HG03064 (cell line): ENCODE measurements around the gene FBLN2.

Experiments
- ATAC-seq: cut with Tn5 transposase; IDR thresholded peaks from one replicate; pipeline ENCODE4 v1.9.1; 2021; ENCODE audit warnings: low read depth; ENCODE audit not compliant: unreplicated experiment

FBLN2 gene

GRCh38 chr3:13575459-13576061, 26.6 kb downstream of the FBLN2 start:
- no peak for ATAC-seq

DNA sequence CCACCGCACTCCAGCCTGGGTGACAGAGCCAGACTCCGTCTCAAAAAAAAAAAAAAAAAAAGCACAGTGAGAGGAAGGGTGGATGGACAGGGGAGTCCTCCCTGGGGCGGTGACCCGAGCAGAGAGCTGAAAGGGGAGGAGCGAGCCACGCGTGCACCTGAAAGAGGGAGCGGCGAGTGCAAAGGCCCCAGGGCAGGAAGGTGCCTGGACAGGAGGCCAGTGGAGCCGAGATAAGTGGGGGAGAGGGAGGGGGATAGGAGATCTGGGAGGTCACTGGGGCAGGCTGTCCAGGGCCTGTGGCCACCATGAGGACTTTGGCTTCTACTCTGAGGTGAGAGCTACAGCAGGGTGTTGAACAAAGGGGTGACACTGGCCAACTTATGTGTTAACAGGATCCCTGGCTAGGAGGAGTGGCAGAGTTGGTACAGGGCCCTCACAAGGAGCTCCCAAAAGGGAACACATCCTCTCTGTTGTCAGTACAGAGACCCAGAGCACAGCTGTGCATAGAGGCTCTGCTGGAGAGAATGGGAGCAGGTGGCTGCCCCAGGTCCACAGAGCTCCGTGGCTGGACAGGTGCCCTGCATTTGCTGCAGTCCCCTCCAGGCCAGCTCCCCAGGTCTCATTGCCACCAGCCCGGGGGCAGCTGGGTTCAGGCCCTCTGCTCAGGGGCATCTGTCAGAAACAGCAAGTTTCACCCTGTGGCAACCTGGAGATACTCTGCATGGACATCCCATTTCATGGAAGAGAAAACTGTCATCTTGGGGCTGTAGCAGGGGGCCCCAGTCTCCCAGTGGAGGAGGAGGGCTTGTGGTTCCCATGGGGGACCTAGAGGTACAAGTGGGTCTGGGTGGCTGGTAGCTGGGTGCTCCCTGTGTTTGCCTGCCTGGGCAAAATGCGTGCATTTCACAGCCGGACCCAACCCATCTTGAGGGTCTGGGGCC, 28.5 kb downstream of the FBLN2 start:
- ATAC-seq = no peak

DNA sequence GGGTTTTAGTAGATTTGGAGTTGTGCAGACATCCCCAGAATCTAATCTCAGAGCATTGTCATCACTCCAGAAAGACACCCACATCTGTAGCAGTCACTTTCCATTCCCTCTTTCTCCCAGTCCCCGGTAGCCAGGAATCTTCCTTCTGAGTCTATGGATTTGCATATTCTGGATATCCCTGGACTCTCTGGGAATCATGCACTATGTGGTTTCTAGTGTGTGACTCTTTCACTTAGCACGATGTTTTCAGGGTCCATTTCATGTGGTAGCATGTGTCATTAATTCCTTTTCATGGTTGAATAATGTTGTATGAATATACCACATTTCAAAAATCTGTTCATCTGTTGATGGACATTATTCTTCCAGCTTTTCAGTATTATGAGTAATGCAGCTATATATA, 29.3 kb downstream of the FBLN2 start:
- no peak for ATAC-seq

DNA sequence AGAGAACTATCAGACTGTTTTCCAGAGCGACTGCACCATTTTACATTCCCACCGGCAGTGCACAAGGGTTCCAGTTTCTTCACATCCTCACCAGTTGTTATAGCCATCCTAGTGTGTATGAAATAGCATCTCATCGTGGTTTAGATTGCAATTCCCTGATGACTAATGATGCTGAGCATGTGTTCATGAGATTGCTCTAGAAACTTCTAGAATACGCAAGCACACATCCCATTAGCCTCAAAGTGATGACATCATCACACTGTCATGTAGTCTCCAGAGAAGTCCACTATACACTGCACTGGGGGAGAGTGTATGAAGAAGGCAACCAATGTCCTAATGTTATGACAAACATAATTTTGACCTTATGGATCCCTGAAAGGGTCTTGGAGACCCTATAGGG, 30.1 kb downstream of the FBLN2 start:
- ATAC-seq = no peak

DNA sequence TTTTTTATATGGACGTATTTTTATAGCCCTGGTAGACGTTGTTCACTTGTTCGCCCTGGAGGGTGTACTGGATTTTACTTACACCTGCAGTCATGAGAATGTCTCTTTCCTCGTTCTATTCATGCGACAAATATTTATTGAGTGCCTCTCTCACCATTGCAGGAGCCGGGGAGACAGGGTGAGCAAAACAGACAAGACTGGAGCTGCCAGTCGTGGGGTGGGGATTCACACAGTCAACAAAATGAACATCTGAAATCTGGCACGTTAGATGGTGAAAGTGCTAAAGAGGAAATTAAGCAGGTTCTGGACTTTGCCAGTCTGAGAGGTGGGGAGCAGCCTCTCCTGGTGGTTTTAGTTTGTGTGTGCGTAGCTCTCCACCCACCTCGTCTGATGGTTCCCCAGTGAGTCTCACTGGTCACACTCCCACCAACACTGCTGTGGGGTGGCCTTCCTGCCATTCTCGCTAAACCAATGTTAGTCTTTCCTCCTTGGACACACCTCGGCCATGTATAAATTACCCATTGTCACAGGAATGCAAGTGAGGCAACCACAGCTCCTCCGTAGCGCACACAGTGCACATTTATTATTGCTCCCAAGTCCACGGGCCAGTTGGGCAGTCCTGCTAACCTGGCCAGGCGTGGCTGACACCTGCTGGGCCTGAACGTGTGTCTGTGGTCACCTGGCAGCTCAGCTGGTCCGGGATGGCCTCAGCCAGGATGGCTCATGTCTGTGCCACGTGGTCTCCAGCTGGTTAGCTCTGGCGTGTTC, 31.5 kb downstream of the FBLN2 start:
- no peak for ATAC-seq

DNA sequence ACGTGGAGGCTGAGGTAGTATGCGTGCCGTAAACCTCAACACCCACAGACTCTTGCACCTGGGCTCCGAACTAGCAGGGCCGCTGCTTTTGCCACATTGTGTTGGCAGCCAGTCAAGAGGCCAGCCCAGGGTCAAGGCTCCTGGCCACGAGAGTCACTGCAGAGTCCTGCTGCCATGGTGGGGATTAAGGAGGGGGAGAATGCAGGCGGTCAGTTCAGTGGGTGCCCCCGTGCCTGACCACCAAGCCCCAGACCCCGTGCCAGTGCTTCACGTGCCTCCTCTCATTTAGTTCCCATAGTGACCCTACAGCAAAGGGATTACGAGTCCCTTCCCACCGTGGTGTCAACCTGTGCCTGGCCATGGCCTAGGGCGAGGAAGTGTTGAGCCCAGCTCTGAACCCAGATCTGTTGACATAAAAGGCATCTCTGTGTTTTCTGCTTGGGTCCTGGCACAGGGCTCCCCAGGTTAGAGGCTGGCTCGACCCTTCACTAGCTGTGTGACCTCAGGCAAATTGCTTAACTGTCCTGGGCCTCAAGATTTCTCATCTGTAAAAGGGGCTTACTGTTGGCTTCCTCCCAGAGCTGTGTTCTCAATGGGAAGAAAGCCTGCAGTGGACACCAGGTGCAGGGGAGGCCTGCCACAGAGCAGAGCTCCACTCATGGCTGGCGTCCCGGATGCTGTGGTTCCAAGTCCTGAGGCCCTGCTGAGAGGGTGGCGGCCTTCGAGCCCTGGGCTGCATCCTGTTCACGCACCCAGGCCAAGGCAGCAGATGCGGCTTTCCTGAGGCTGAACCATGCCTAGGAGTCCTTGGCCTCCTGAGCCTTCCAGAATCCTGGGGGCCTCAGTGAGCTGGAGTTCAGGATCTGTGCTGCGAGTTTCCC, 32.8 kb downstream of the FBLN2 start:
- no peak for ATAC-seq

DNA sequence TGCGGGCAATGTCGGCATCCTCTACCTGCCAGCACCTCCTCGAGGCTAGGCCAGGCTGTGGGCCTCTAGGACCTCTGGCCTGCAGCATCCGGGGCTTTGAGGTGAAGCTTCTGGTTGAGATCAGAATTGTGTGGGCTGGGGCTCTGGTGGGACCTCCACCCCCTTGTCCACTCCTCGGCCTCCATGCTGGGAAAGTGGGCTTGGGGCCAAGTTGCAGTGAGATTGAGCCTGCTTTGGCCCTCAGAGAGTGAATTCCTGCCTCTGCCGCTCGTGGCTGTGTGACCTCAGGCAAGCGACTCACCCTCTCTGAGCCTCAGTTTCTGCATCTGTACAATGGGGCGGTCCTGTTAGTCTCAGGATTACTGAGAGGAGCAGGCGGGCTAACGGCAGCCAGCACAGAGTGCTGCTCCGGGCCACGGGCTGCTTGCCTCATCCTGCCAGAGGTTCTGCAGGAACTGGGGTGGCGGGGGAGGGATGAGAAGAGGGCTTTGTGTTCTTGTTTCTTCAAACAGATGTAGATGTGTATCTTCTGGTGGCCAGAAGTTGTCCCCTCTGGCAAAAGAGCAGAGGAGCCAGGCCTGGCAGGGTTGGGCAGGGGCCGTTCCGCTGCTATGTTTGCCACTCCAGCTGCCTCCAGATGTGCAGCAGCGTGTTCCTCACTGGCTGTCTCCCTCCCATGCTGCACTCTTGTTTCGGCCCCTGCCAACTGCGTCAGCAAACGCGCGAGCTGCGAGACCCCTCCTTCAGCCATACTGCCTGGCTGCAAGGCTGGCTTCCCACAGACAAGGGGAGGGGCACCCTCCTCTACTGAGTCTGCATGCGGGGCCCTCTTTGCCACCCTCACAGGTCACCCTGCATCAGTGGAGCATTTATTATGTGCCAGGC, 33.7 kb downstream of the FBLN2 start:
- no peak for ATAC-seq

GRCh38 chr3:13583251-13584180, 34.6 kb downstream of the FBLN2 start:
- ATAC-seq = no peak

- ATAC-seq = no peak
Observed at GRCh38 chr3:13584427-13584891, 35.5 kb downstream of the FBLN2 start.

DNA sequence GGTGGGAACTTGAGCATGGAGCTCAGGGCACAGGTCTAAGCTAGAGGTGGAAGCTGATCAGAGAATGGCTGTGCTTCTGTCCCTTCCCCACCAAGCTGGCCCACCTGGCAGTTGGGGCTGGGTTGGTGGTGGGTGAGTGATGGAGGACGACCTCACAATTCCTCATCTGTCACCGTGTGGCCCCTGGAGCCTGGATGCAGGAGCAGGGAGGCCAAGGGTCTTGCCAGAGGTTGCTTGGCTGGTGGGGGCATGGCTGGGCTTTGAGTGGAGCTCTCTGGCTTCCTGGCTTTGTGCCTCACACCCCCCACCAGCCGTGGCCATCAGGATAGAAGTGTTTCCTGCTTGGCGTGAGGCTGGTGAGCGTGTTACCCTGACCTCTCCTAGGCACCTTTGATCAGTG, 36.0 kb downstream of the FBLN2 start:
- ATAC-seq = no peak

GRCh38 chr3:13587442-13587841, 38.5 kb downstream of the FBLN2 start:
- no peak for ATAC-seq

DNA sequence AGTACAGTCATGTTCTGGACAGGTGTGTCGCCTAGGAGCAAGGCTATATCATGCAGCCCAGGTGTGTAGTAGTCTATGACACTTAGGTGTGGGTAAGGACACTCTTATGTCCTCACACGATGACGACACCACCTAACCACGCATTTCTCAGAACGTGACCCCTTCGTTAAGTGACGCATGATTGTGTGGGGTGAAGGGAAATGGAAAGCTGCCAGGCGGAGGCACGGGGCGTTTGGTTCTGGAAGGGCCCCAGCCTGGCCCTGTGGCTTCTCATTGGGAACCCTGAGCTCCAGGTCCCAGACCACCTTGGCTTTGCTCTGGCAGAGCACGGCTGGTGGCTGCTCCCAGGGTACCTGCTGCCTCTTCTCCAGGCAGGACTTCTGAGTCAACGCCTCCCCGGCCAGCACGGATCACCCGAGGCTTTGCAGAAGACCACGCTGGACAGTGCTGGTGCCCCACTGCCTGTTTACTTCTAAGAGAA, 39.3 kb downstream of the FBLN2 start:
- no peak for ATAC-seq

GRCh38 chr3:13588993-13589392, 40.1 kb downstream of the FBLN2 start:
- no peak for ATAC-seq

GRCh38 chr3:13590841-13591520, 42.1 kb downstream of the FBLN2 start:
- no peak for ATAC-seq

DNA sequence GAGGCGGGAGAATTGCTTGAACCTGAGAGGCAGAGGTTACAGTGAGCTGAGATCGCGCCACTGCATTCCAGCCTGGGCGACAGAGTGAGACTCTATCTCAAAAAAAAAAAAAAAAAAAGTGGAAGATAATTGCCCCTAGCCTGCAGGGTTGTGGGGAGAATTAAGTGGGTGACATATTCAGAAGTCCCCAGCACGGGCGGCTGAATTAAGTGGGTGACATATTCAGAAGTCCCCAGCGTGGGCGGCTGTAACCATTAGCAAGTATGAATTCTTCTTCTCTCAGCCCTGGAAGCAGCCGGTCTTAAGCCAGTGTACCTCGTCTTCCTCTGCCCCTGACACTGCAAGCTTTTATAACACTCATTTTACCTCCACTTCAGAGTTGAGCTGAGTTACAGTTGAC, 44.7 kb downstream of the FBLN2 start:
- no peak for ATAC-seq

GRCh38 chr3:13594146-13594545, 45.2 kb downstream of the FBLN2 start:
- no peak for ATAC-seq

DNA sequence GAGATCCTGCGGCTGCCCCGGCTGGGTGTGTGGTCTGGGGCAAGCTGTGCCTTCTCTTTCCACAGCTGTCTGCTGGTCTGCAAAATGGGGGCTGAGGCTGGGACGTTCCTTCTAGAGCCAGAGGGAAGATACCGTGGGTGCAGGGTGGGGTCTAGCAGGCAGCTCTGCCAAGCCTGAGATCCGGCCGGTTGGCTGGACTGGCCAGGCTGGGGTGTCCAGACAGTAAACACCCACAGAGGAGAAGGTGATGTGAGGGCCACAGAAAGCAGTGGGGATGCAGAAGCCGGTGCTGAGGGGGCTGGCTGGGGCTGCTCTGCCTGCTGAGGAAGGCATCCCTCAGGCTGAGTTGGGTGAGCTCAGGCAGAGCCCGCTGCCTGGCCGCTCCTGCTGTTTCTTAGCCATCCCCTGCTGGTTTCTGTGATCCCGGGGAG, 46.1 kb downstream of the FBLN2 start:
- no peak for ATAC-seq
